Measurements from ENCODE around the gene MYO3B.

Gene MYO3B

DNA sequence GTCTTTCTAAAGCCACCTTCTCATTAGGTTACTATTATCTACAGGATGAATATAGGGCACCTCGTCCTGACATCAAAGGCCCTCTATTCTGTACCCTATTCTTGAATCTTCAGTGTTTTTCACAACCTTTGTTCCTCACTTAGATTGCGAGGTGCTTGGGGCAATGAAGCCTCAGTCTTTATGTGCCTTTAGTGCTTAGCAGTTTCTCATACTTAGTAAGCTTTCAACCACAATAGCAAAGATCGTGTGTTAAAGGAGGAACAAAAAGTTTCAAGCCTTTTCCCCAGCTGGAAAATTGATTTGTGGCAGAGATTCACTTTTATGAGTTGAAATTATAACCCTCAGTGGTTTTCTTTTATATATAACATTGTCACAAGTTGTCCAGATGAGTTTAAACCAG, 226.9 kb downstream of the MYO3B start:
- H3K27me3 ChIP-seq (replicated peaks; ENCODE audit: insufficient read depth, low read length) = no peaks in the 10 kb centered on the region; the same call in 1 of the 2 replicates
- no peaks in the 10 kb centered on the region for H3K79me2 ChIP-seq (ENCODE audit: low read length)
- H3K9me3 ChIP-seq (replicated peaks; ENCODE audit: insufficient read depth, low read length) = no peaks in the 10 kb centered on the region
- H3K27ac ChIP-seq (ENCODE audit: low read length) = no peak overlapping the region
- no peak overlapping the region for H3K4me2 ChIP-seq (ENCODE audit: low read depth, low read length)
- no peak overlapping the region for H2AFZ ChIP-seq (ENCODE audit: low read length)
- TF ChIP-seq EZH2 (optimal IDR thresholded peaks at IDR 0.05; ENCODE audit: low read depth, low read length) = no peak
- TF ChIP-seq, protein P1, sequence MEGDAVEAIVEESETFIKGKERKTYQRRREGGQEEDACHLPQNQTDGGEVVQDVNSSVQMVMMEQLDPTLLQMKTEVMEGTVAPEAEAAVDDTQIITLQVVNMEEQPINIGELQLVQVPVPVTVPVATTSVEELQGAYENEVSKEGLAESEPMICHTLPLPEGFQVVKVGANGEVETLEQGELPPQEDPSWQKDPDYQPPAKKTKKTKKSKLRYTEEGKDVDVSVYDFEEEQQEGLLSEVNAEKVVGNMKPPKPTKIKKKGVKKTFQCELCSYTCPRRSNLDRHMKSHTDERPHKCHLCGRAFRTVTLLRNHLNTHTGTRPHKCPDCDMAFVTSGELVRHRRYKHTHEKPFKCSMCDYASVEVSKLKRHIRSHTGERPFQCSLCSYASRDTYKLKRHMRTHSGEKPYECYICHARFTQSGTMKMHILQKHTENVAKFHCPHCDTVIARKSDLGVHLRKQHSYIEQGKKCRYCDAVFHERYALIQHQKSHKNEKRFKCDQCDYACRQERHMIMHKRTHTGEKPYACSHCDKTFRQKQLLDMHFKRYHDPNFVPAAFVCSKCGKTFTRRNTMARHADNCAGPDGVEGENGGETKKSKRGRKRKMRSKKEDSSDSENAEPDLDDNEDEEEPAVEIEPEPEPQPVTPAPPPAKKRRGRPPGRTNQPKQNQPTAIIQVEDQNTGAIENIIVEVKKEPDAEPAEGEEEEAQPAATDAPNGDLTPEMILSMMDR (IDR thresholded peaks at IDR 0.05; ENCODE audit: low read length) = no peak
- no peak for TF ChIP-seq EZH2phosphoT487 (IDR thresholded peaks at IDR 0.05; ENCODE audit: low read length)
- peaks cover 10% of the 10 kb centered on the region; the same call in 1 of the 2 replicates for H3K4me1 ChIP-seq (ENCODE audit: low read length)
- H3K9me2 ChIP-seq (replicated peaks; ENCODE audit: insufficient read depth, low read length) = no peaks in the 10 kb centered on the region
- no peak overlapping the region for H3K4me3 ChIP-seq (ENCODE audit: low read length)
- H3F3A ChIP-seq (ENCODE audit: insufficient read depth, low read length) = no peaks in the 10 kb centered on the region
- no peak overlapping the region for H3K9ac ChIP-seq (ENCODE audit: low read length)
- H4K20me1 ChIP-seq (ENCODE audit: insufficient read depth, low read length) = no peaks in the 10 kb centered on the region
- no peaks in the 10 kb centered on the region for H3K36me3 ChIP-seq (replicated peaks; ENCODE audit: insufficient read depth, low read length)
- DNase-seq = no peak

GRCh38 chr2:170405326-170405725, 227.4 kb downstream of the MYO3B start:
- Histone ChIP-seq H3K4me2 (ENCODE audit: low read depth, low read length) (no peak overlapping the region), H2AFZ (ENCODE audit: low read length) (no peak overlapping the region), H3K27me3 (replicated peaks; ENCODE audit: insufficient read depth, low read length) (no peaks in the 10 kb centered on the region; the same call in 1 of the 2 replicates), H3K27ac (ENCODE audit: low read length) (no peak overlapping the region), H3K9me3 (replicated peaks; ENCODE audit: insufficient read depth, low read length) (no peaks in the 10 kb centered on the region), H3K4me3 (ENCODE audit: low read length) (no peak overlapping the region), H3F3A (ENCODE audit: insufficient read depth, low read length) (no peaks in the 10 kb centered on the region), H3K9me2 (replicated peaks; ENCODE audit: insufficient read depth, low read length) (no peaks in the 10 kb centered on the region), H3K79me2 (ENCODE audit: low read length) (no peaks in the 10 kb centered on the region), H3K9ac (ENCODE audit: low read length) (no peak overlapping the region), H3K36me3 (replicated peaks; ENCODE audit: insufficient read depth, low read length) (no peaks in the 10 kb centered on the region), H3K4me1 (ENCODE audit: low read length) (peaks cover 10% of the 10 kb centered on the region; the same call in 1 of the 2 replicates), H4K20me1 (ENCODE audit: insufficient read depth, low read length) (no peaks in the 10 kb centered on the region)
- TF ChIP-seq, protein P1 (IDR thresholded peaks at IDR 0.05; ENCODE audit: low read length) = no peak
- TF ChIP-seq EZH2 (optimal IDR thresholded peaks at IDR 0.05; ENCODE audit: low read depth, low read length) (no peak), EZH2phosphoT487 (IDR thresholded peaks at IDR 0.05; ENCODE audit: low read length) (no peak)
- no peak for DNase-seq

DNA sequence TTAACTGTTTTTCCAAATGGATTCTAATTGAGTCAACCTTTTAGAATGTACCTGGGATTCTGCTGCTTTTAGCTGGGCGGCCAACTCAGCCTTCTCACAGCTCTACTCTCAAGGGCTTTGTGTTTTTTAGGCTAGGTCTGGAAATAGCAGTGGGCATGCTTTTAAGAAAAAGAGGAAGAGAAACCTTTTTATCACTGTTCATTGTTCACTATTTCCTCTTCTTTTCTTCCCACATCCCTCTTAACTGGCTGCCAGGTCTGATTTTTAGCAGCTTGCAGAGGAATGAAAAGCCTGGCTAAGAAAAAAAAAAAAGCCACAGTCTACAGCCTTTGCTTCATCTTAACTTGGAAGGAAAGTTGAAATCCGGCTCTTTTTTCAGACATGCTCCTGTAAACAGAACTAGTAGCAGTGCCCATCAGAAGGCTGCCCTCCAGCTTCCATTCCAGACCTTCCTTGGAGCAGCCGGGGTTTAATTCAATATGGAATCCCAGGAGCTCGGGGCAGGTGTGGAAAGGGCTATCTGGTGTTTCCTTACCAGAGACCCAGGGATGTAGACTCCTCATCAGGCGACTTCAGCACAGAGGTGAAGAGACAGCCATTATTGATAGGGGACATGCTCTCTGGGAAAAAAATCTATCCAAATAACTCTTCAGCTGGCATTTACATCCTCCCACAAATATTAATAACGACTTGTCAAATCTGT, 230.7 kb downstream of the MYO3B start:
- H3K79me2 ChIP-seq (ENCODE audit: low read length) = no peaks in the 10 kb centered on the region
- peak overlapping the region; percentile 44 for H3K4me3 ChIP-seq (ENCODE audit: low read length)
- no peaks in the 10 kb centered on the region for H3K9me3 ChIP-seq (replicated peaks; ENCODE audit: insufficient read depth, low read length)
- no peak overlapping the region; the same call in 1 of the 2 replicates for H3K9ac ChIP-seq (ENCODE audit: low read length)
- no peaks in the 10 kb centered on the region for H3K9me2 ChIP-seq (replicated peaks; ENCODE audit: insufficient read depth, low read length)
- no peak overlapping the region for H3K27ac ChIP-seq (ENCODE audit: low read length)
- H4K20me1 ChIP-seq (ENCODE audit: insufficient read depth, low read length) = no peaks in the 10 kb centered on the region
- H3K27me3 ChIP-seq (replicated peaks; ENCODE audit: insufficient read depth, low read length) = no peaks in the 10 kb centered on the region; the same call in 1 of the 2 replicates
- peak overlapping the region; percentile 52; the same call in 1 of the 2 replicates for H2AFZ ChIP-seq (ENCODE audit: low read length)
- H3K4me2 ChIP-seq (ENCODE audit: low read depth, low read length) = peak overlapping the region; percentile 69
- H3K4me1 ChIP-seq (ENCODE audit: low read length) = peaks cover 10% of the 10 kb centered on the region; the same call in 1 of the 2 replicates
- H3K36me3 ChIP-seq (replicated peaks; ENCODE audit: insufficient read depth, low read length) = no peaks in the 10 kb centered on the region
- no peaks in the 10 kb centered on the region for H3F3A ChIP-seq (ENCODE audit: insufficient read depth, low read length)
- no peak for DNase-seq
- TF ChIP-seq, protein P1 (IDR thresholded peaks at IDR 0.05; ENCODE audit: low read length) = no peak
- no peak for TF ChIP-seq EZH2 (optimal IDR thresholded peaks at IDR 0.05; ENCODE audit: low read depth, low read length)
- TF ChIP-seq EZH2phosphoT487 (IDR thresholded peaks at IDR 0.05; ENCODE audit: low read length) = no peak
